Panc1 (cell line): ENCODE measurements around the gene CHST12. TPM values are rescaled to one million over a fixed set of nuclear protein-coding genes. Genes with fewer than 3 reads are reported as not detected.

Source experiments
- ATAC-seq: fragments of 200-7000 bp; cut with Tn5 transposase; 2 replicates; pipeline ENCODE4 v1.9.1; 2020; ENCODE audit warnings: mild to moderate bottlenecking, moderate library complexity
- BruUV-seq: library from RNA; stranded (reverse); fragments of 400-500 nt; replicated peaks from 2 replicates; lab custom pipeline; 2021; lab: Mats Ljungman, UMichigan
- CTCF ChIA-PET: fragments of 300-600 bp; sonication (Branson Sonifier 250); formaldehyde crosslinking; loops from one replicate; lab custom pipeline; 2022; ENCODE audit warnings: antibody characterized with exemption; lab: Charles Lee
- POLR2A ChIA-PET: fragments of 300-600 bp; sonication (Branson Sonifier 250); formaldehyde crosslinking; loops from one replicate; lab custom pipeline; 2022; ENCODE audit warnings: antibody characterized with exemption; lab: Charles Lee
- DNase-seq: peaks from one replicate; pipeline ENCODE4 v3.0.0-alpha.2; 2010; ENCODE audit warnings: low read depth, low spot score
- H3K27ac ChIP-seq: 2 replicates; pipeline ENCODE4 v1.5.1; 2011; ENCODE audit warnings: mild to moderate bottlenecking, low read length, inconsistent platforms
- H3K27me3 ChIP-seq: fragments of 200-500 bp; sonication (Bioruptor generic); 2 replicates; pipeline ENCODE4 v1.6.0; 2014; ENCODE audit warnings: low read length, inconsistent platforms; ENCODE audit not compliant: control insufficient read depth, insufficient read depth
- H3K36me3 ChIP-seq: fragments of 200-500 bp; sonication (Bioruptor generic); 2 replicates; pipeline ENCODE4 v1.5.1; 2014; ENCODE audit warnings: inconsistent platforms, mild to moderate bottlenecking, low read length, moderate library complexity; ENCODE audit not compliant: control insufficient read depth, insufficient read depth
- H3K4me1 ChIP-seq: 2 replicates; pipeline ENCODE4 v1.5.1; 2011; ENCODE audit warnings: inconsistent platforms, mild to moderate bottlenecking, low read length, moderate library complexity; ENCODE audit not compliant: control insufficient read depth, insufficient read depth
- H3K4me3 ChIP-seq, 2 experiments: 2 replicates each; pipeline ENCODE4 v1.5.1; 2011 to 2012; ENCODE audit warnings: low read depth in 2 of 2, low read length in 2 of 2, mild to moderate bottlenecking in 2 of 2, inconsistent platforms in 1 of 2, moderate library complexity in 1 of 2
- H3K9me3 ChIP-seq: fragments of 200-500 bp; sonication (Bioruptor generic); 2 replicates; pipeline ENCODE4 v1.5.1; 2014; ENCODE audit warnings: low read depth, mild to moderate bottlenecking, inconsistent platforms, low read length, moderate library complexity; ENCODE audit not compliant: control insufficient read depth, insufficient read depth
- CTCF ChIP-seq: fragments of 450-650 bp; IDR thresholded peaks from 2 replicates; pipeline ENCODE4 v1.5.1; 2017; ENCODE audit warnings: mild to moderate bottlenecking
- POLR2AphosphoS5 ChIP-seq: IDR thresholded peaks from 2 replicates; pipeline ENCODE4 v1.6.1; 2012; ENCODE audit warnings: mild to moderate bottlenecking, low read depth, low read length, moderate library complexity
- SIN3A ChIP-seq: IDR thresholded peaks from 2 replicates; pipeline ENCODE4 v1.6.1; 2012; ENCODE audit warnings: low read depth, mild to moderate bottlenecking, low read length, moderate library complexity, borderline replicate concordance; ENCODE audit not compliant: insufficient read depth
- TCF7L2 ChIP-seq: IDR thresholded peaks from 2 replicates; pipeline ENCODE4 v1.6.1; 2011; ENCODE audit warnings: mild to moderate bottlenecking, low read depth, low read length, inconsistent platforms
- in situ Hi-C: cut with HindIII; loops from 2 replicates; pipeline ENCODE4 v1.10.0; 2016; ENCODE audit warnings: low sequenced_read_pairs, low pct_unique_long_range_greater_than_20kb
- intact Hi-C: fragments of 100-400 bp; cut with micrococcal nuclease; formaldehyde crosslinking; loops from one replicate; pipeline ENCODE4 v1.10.0; 2022; ENCODE audit not compliant: unreplicated experiment
- total RNA-seq: library from RNA; stranded (reverse); gene quantifications from one replicate; pipeline ENCODE4 v1.2.1, GENCODE V29; 2021; ENCODE audit not compliant: unreplicated experiment
- TF ChIP-seq, protein P1 (sequence below), 2 experiments: IDR thresholded peaks; 2 replicates each; pipeline ENCODE4 v1.6.1; 2011 to 2012; ENCODE audit warnings: low read depth in 2 of 2, control low read depth in 1 of 2, low read length in 1 of 2, mild to moderate bottlenecking in 1 of 2, moderate library complexity in 1 of 2; ENCODE audit not compliant: insufficient read depth in 1 of 2

CHST12 gene
- total RNA-seq, 1 experiment from 2014 or later: 48.3 TPM

- ChIA-PET CTCF (no interaction called here), POLR2A (no interaction called here)
- H3K4me1 ChIP-seq: no peaks in the 10 kb centered on the region
- H3K9me3 ChIP-seq: no peaks in the 10 kb centered on the region
- DNase-seq (no peak), ATAC-seq (no peak)
- H3K4me3 ChIP-seq: no peak overlapping the region
- no peaks in the 10 kb centered on the region for H3K27me3 ChIP-seq
- intact Hi-C loops (no loop called here), in situ Hi-C loops (no loop called here)
- no peak overlapping the region for H3K27ac ChIP-seq
- BruUV-seq: no TSS peak
- peaks cover 20% of the 10 kb centered on the region for H3K36me3 ChIP-seq
- TF ChIP-seq TCF7L2 (no peak), POLR2AphosphoS5 (no peak), SIN3A (no peak), CTCF (no peak)
- TF ChIP-seq, protein P1, sequence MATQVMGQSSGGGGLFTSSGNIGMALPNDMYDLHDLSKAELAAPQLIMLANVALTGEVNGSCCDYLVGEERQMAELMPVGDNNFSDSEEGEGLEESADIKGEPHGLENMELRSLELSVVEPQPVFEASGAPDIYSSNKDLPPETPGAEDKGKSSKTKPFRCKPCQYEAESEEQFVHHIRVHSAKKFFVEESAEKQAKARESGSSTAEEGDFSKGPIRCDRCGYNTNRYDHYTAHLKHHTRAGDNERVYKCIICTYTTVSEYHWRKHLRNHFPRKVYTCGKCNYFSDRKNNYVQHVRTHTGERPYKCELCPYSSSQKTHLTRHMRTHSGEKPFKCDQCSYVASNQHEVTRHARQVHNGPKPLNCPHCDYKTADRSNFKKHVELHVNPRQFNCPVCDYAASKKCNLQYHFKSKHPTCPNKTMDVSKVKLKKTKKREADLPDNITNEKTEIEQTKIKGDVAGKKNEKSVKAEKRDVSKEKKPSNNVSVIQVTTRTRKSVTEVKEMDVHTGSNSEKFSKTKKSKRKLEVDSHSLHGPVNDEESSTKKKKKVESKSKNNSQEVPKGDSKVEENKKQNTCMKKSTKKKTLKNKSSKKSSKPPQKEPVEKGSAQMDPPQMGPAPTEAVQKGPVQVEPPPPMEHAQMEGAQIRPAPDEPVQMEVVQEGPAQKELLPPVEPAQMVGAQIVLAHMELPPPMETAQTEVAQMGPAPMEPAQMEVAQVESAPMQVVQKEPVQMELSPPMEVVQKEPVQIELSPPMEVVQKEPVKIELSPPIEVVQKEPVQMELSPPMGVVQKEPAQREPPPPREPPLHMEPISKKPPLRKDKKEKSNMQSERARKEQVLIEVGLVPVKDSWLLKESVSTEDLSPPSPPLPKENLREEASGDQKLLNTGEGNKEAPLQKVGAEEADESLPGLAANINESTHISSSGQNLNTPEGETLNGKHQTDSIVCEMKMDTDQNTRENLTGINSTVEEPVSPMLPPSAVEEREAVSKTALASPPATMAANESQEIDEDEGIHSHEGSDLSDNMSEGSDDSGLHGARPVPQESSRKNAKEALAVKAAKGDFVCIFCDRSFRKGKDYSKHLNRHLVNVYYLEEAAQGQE (IDR thresholded peaks at IDR 0.05; ENCODE audit: insufficient read depth in 1 of 2, low read depth in 2 of 2, low read length in 1 of 2): no peak
Observed at GRCh38 chr7:2380461-2380860, 22.9 kb upstream of the CHST12 start.

DNA sequence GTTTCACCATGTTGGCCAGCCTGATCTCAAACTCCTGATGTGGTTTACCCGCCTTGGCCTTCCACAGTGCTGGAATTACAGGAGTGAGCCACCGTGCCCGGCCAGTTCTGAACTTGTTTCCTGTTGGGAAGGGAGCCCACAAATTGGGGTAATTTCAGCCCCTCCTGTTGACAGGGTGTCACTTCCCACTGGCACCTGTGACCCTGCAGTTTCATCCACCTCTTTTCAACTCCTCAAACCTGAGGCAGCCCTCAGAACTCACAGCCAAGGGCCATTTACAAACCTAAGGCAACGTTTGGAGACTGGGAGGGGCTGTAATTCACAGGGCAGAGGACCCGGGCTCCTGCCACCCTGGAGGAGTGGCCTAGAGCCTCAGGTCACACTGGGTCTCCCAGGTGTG lies 22.2 kb upstream of the CHST12 start:
- no peak for DNase-seq
- no peaks in the 10 kb centered on the region for H3K9me3 ChIP-seq
- no peaks in the 10 kb centered on the region for H3K4me1 ChIP-seq
- H3K27me3 ChIP-seq: no peaks in the 10 kb centered on the region
- TF ChIP-seq POLR2AphosphoS5: no peak
- TF ChIP-seq SIN3A: no peak
- TF ChIP-seq, protein P1 (IDR thresholded peaks at IDR 0.05; ENCODE audit: insufficient read depth in 1 of 2, low read depth in 2 of 2, low read length in 1 of 2): no peak
- TF ChIP-seq CTCF: no peak
- TF ChIP-seq TCF7L2: no peak
- intact Hi-C loops (no loop called here), in situ Hi-C loops (no loop called here)
- ChIA-PET POLR2A (no interaction called here), CTCF (no interaction called here)
- H3K4me3 ChIP-seq: no peak overlapping the region
- H3K36me3 ChIP-seq: peaks cover 14% of the 10 kb centered on the region
- BruUV-seq: no TSS peak
- ATAC-seq: no peak
- H3K27ac ChIP-seq: no peak overlapping the region
